Tibial nerve (tissue), 4 donors: ENCODE results near the gene SYT1. TPM values are rescaled to one million over a fixed set of nuclear protein-coding genes. Genes with fewer than 3 reads are reported as not detected.

ENCODE experiments used
- DNase-seq, 2 donors: peaks; one replicate each; pipeline ENCODE4 v3.0.0-alpha.2; 2019; ENCODE audit warnings: low spot score in 2 of 2
- H3K27ac ChIP-seq, 4 donors: fragments of 200-600 bp; sonication (generic) in 3 of 4; one replicate each; pipeline ENCODE4 v1.5.1; 2017 to 2019; ENCODE audit warnings: mild to moderate bottlenecking in 1 of 4
- H3K27me3 ChIP-seq, 2 donors: fragments of 200-600 bp; sonication (generic) in 1 of 2; one replicate each; pipeline versions ENCODE4 v1.5.1 to v1.6.0; 2017 to 2019
- H3K36me3 ChIP-seq, 3 donors: fragments of 200-600 bp; sonication (generic); one replicate each; pipeline ENCODE4 v1.5.1; 2018 to 2019
- H3K4me1 ChIP-seq, 4 donors: fragments of 200-600 bp; sonication (generic) in 3 of 4; one replicate each; pipeline ENCODE4 v1.5.1; 2017 to 2019
- H3K4me3 ChIP-seq, 4 donors: fragments of 200-600 bp; sonication (generic) in 3 of 4; one replicate each; pipeline ENCODE4 v1.5.1; 2017 to 2019; ENCODE audit warnings: mild to moderate bottlenecking in 1 of 4, moderate library complexity in 1 of 4
- H3K9me3 ChIP-seq, 4 donors: fragments of 200-600 bp; sonication (generic) in 3 of 4; one replicate each; pipeline ENCODE4 v1.5.1; 2017 to 2019
- CTCF ChIP-seq, 5 experiments: fragments of 200-600 bp in 3 of 5; fragments of 450-650 bp in 2 of 5; sonication (generic) in 3 of 5; IDR thresholded peaks; one replicate each; pipeline ENCODE4 v1.5.1; 2016 to 2019; ENCODE audit warnings: antibody characterized with exemption in 5 of 5, mild to moderate bottlenecking in 3 of 5, moderate library complexity in 2 of 5
- EP300 ChIP-seq, 2 donors: sonication (generic); formaldehyde crosslinking; IDR thresholded peaks; one replicate each; pipeline ENCODE4 v1.6.1; 2017; ENCODE audit warnings: antibody characterized with exemption in 2 of 2, mild to moderate bottlenecking in 1 of 2
- POLR2A ChIP-seq, 2 donors: fragments of 450-650 bp; IDR thresholded peaks; one replicate each; pipeline ENCODE4 v1.6.1; 2017; ENCODE audit warnings: antibody characterized with exemption in 2 of 2, mild to moderate bottlenecking in 2 of 2, moderate library complexity in 2 of 2
- WGBS, 2 donors: methylation state at CpG; one replicate each; pipeline ENCODE4 v1.1.5; 2018; 5-methylcytosine and 5-hydroxymethylcytosine counted together
- total RNA-seq, 4 donors: library from RNA; depleted of rRNA; stranded (reverse); fragments of >200 nt; gene quantifications; one replicate each; pipeline ENCODE4 v1.1.0, GENCODE V29; 2016

The SYT1 gene
- total RNA-seq, 4 donors from 2014 or later, result 1.8 to 10.3 (median 4.7) TPM

GRCh38 chr12:78966062-78966461, 101.5 kb downstream of the SYT1 start:
- H3K4me3 ChIP-seq, result no peak overlapping the region
- no peaks in the 10 kb centered on the region for H3K27me3 ChIP-seq
- TF ChIP-seq EP300 (IDR thresholded peaks at IDR 0.05), result no peak
- no peak for TF ChIP-seq POLR2A (IDR thresholded peaks at IDR 0.05)
- TF ChIP-seq CTCF (IDR thresholded peaks at IDR 0.05), result no peak
- H3K27ac ChIP-seq, result no peak overlapping the region
- DNase-seq, result no peak
- H3K4me1 ChIP-seq, result no peaks in the 10 kb centered on the region
- H3K9me3 ChIP-seq, result no peaks in the 10 kb centered on the region
- WGBS, 2 donors, result 77 to 88% methylated on average over 2 of the region's 2 CpGs
- H3K36me3 ChIP-seq, result no peaks in the 10 kb centered on the region

- Histone ChIP-seq H3K9me3 (no peaks in the 10 kb centered on the region), H3K4me3 (no peak overlapping the region), H3K27me3 (no peaks in the 10 kb centered on the region), H3K4me1 (no peaks in the 10 kb centered on the region), H3K27ac (no peak overlapping the region), H3K36me3 (no peaks in the 10 kb centered on the region)
- 82 to 84% methylated on average over 2 of the region's 2 CpGs for WGBS, 2 donors
- DNase-seq, result no peak
- TF ChIP-seq EP300 (IDR thresholded peaks at IDR 0.05), result no peak
- TF ChIP-seq POLR2A (IDR thresholded peaks at IDR 0.05), result no peak
- TF ChIP-seq CTCF (IDR thresholded peaks at IDR 0.05), result no peak
These were observed 102.4 kb downstream of the SYT1 start for GRCh38 chr12:78966926-78967325.

GRCh38 chr12:78968226-78968625, 103.7 kb downstream of the SYT1 start:
- H3K27me3 ChIP-seq, result no peaks in the 10 kb centered on the region
- no peak overlapping the region for H3K4me3 ChIP-seq
- TF ChIP-seq EP300 (IDR thresholded peaks at IDR 0.05), result no peak
- TF ChIP-seq CTCF (IDR thresholded peaks at IDR 0.05), result no peak
- TF ChIP-seq POLR2A (IDR thresholded peaks at IDR 0.05), result no peak
- no peaks in the 10 kb centered on the region for H3K9me3 ChIP-seq
- no peaks in the 10 kb centered on the region for H3K36me3 ChIP-seq
- WGBS, 2 donors, result 83 to 84% methylated on average over 1 of the region's 1 CpG
- DNase-seq, result no peak
- no peaks in the 10 kb centered on the region for H3K4me1 ChIP-seq
- no peak overlapping the region for H3K27ac ChIP-seq

GRCh38 chr12:78970041-78970440, 105.5 kb downstream of the SYT1 start:
- no peak for DNase-seq
- no peaks in the 10 kb centered on the region for H3K9me3 ChIP-seq
- TF ChIP-seq CTCF (IDR thresholded peaks at IDR 0.05) (no peak), EP300 (IDR thresholded peaks at IDR 0.05) (no peak), POLR2A (IDR thresholded peaks at IDR 0.05) (no peak)
- no peaks in the 10 kb centered on the region for H3K4me1 ChIP-seq
- no peak overlapping the region for H3K4me3 ChIP-seq
- H3K36me3 ChIP-seq, result no peaks in the 10 kb centered on the region
- H3K27ac ChIP-seq, result no peak overlapping the region
- no peaks in the 10 kb centered on the region for H3K27me3 ChIP-seq

- 56 to 70% methylated on average over 3 of the region's 3 CpGs for WGBS, 2 donors
- no peak overlapping the region for H3K27ac ChIP-seq
- no peaks in the 10 kb centered on the region for H3K4me1 ChIP-seq
- TF ChIP-seq CTCF (IDR thresholded peaks at IDR 0.05) (no peak), POLR2A (IDR thresholded peaks at IDR 0.05) (no peak), EP300 (IDR thresholded peaks at IDR 0.05) (no peak)
- no peaks in the 10 kb centered on the region for H3K36me3 ChIP-seq
- H3K9me3 ChIP-seq, result no peaks in the 10 kb centered on the region
- DNase-seq, result no peak
- H3K27me3 ChIP-seq, result no peaks in the 10 kb centered on the region
- H3K4me3 ChIP-seq, result no peak overlapping the region
These were observed 112.8 kb downstream of the SYT1 start for GRCh38 chr12:78977304-78977867.
